ENCODE measurements around the gene ZBTB5. TPM values are rescaled to one million over a fixed set of nuclear protein-coding genes. Genes with fewer than 3 reads are reported as not detected.

Gene ZBTB5
- total RNA-seq, 1 donor from 2014 or later, result 9.2 TPM

GRCh38 chr9:37438359-37438758 is 26.9 kb downstream of the ZBTB5 start:
- Histone ChIP-seq H3K27ac (no peak overlapping the region), H3K4me1 (peaks cover 4% of the 10 kb centered on the region), H3K9me3 (no peaks in the 10 kb centered on the region), H3K4me3 (no peak overlapping the region), H3K27me3 (ENCODE audit: low read depth) (no peaks in the 10 kb centered on the region), H3K36me3 (peaks cover 94% of the 10 kb centered on the region)
- TF ChIP-seq CTCF (IDR thresholded peaks at IDR 0.05), result no peak
- DNase-seq (no peak), ATAC-seq (no peak)
- intact Hi-C loops (cut with DNase I), result no loop called here

- intact Hi-C loops (cut with DNase I), result no loop called here
- ATAC-seq (no peak), DNase-seq (no peak)
- Histone ChIP-seq H3K4me3 (no peak overlapping the region), H3K27me3 (ENCODE audit: low read depth) (no peaks in the 10 kb centered on the region), H3K36me3 (peaks cover 96% of the 10 kb centered on the region), H3K9me3 (no peaks in the 10 kb centered on the region), H3K27ac (no peak overlapping the region), H3K4me1 (peaks cover 12% of the 10 kb centered on the region)
- no peak for TF ChIP-seq CTCF (IDR thresholded peaks at IDR 0.05)
Measured at GRCh38 chr9:37437621-37438020, 27.6 kb downstream of the ZBTB5 start.

GRCh38 chr9:37437010-37437409 is 28.2 kb downstream of the ZBTB5 start:
- ATAC-seq, result no peak
- intact Hi-C loops (cut with DNase I), result no loop called here

GRCh38 chr9:37436540-37436939 is 28.7 kb downstream of the ZBTB5 start:
- H3K4me3 ChIP-seq, result no peak overlapping the region
- peaks cover 85% of the 10 kb centered on the region for H3K36me3 ChIP-seq
- H3K27ac ChIP-seq, result no peak overlapping the region
- no peaks in the 10 kb centered on the region for H3K27me3 ChIP-seq (ENCODE audit: low read depth)
- H3K4me1 ChIP-seq, result peaks cover 14% of the 10 kb centered on the region
- TF ChIP-seq CTCF (IDR thresholded peaks at IDR 0.05), result no peak
- ATAC-seq (no peak), DNase-seq (no peak)
- intact Hi-C loops (cut with DNase I), result no loop called here
- H3K9me3 ChIP-seq, result no peaks in the 10 kb centered on the region

More at GRCh38 chr9:37437010-37437409, 28.2 kb downstream of the ZBTB5 start:
- no peak for TF ChIP-seq CTCF (IDR thresholded peaks at IDR 0.05)
- Histone ChIP-seq H3K36me3 (peaks cover 90% of the 10 kb centered on the region), H3K27ac (no peak overlapping the region), H3K4me3 (no peak overlapping the region), H3K4me1 (peaks cover 14% of the 10 kb centered on the region), H3K27me3 (ENCODE audit: low read depth) (no peaks in the 10 kb centered on the region), H3K9me3 (no peaks in the 10 kb centered on the region)
- no peak for DNase-seq

GRCh38 chr9:37433867-37434371 is 31.3 kb downstream of the ZBTB5 start:
- Histone ChIP-seq H3K27me3 (ENCODE audit: low read depth) (no peaks in the 10 kb centered on the region), H3K4me1 (peaks cover 14% of the 10 kb centered on the region), H3K4me3 (no peak overlapping the region), H3K9me3 (no peaks in the 10 kb centered on the region), H3K27ac (no peak overlapping the region), H3K36me3 (peaks cover 79% of the 10 kb centered on the region)
- no peak for ATAC-seq
- intact Hi-C loops (cut with DNase I), result no loop called here
- no peak for DNase-seq
- no peak for TF ChIP-seq CTCF (IDR thresholded peaks at IDR 0.05)

GRCh38 chr9:37432020-37432419 is 33.2 kb downstream of the ZBTB5 start:
- intact Hi-C loops (cut with DNase I), result no loop called here
- no peak for TF ChIP-seq CTCF (IDR thresholded peaks at IDR 0.05)
- no peak overlapping the region for H3K27ac ChIP-seq
- peaks cover 79% of the 10 kb centered on the region for H3K36me3 ChIP-seq
- no peak for ATAC-seq
- DNase-seq, result no peak
- H3K4me3 ChIP-seq, result no peak overlapping the region
- H3K9me3 ChIP-seq, result no peaks in the 10 kb centered on the region
- H3K27me3 ChIP-seq (ENCODE audit: low read depth), result no peaks in the 10 kb centered on the region
- peaks cover 14% of the 10 kb centered on the region for H3K4me1 ChIP-seq
